Measurements from ENCODE around the gene CLTRN. TPM values are rescaled to one million over a fixed set of nuclear protein-coding genes. Genes with fewer than 3 reads are reported as not detected.

CLTRN gene
- total RNA-seq, 6 experiments from 2014 or later = 8.8 to 14.0 (median 10.2) TPM

DNA sequence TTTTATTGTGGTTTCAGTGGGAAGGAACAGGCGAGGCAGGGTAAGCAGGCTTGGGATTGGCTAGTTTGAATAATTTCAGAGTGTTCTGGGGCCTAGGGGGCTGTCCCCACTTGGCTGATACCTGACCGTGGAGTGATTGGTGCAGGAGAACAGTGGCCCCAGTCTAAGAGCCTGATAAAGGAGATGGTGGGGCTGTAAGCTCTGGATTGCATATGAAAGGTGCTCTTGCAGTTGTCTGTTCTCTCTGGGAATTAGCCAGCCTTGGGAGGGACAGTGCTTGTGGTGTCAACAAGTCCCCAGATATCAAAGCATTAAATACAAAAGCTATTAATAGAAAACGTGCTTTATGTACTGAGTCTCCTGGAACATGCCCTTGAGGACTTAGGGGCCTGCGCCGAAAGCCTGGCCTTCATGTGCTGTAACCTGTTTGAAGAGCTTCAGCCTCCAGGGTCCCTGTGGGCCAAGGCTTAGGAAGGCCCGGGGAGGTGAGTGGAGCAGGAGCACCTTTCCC, 30.4 kb upstream of the CLTRN start:
- Histone ChIP-seq H3K9me3 (no peaks in the 10 kb centered on the region), H3K4me1 (no peaks in the 10 kb centered on the region), H3K4me3 (no peak overlapping the region), H3K27ac (no peak overlapping the region), H3K36me3 (peaks cover 0 to 13% (median 1%) of the 10 kb centered on the region in 4 donors), H3K27me3 (no peaks in the 10 kb centered on the region)
- TF ChIP-seq POLR2A (IDR thresholded peaks at IDR 0.05) = no peak
- TF ChIP-seq, protein P1, sequence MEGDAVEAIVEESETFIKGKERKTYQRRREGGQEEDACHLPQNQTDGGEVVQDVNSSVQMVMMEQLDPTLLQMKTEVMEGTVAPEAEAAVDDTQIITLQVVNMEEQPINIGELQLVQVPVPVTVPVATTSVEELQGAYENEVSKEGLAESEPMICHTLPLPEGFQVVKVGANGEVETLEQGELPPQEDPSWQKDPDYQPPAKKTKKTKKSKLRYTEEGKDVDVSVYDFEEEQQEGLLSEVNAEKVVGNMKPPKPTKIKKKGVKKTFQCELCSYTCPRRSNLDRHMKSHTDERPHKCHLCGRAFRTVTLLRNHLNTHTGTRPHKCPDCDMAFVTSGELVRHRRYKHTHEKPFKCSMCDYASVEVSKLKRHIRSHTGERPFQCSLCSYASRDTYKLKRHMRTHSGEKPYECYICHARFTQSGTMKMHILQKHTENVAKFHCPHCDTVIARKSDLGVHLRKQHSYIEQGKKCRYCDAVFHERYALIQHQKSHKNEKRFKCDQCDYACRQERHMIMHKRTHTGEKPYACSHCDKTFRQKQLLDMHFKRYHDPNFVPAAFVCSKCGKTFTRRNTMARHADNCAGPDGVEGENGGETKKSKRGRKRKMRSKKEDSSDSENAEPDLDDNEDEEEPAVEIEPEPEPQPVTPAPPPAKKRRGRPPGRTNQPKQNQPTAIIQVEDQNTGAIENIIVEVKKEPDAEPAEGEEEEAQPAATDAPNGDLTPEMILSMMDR (IDR thresholded peaks at IDR 0.05) = no peak
- DNase-seq = no peak
- intact Hi-C loops (cut with DNase I) = no loop called here
- ATAC-seq = no peak
- 82% methylated on average over 4 of the region's 6 CpGs for WGBS (ENCODE audit: insufficient coverage, low coverage, low lambda C conversion rate, missing lambda C conversion rate)

DNA sequence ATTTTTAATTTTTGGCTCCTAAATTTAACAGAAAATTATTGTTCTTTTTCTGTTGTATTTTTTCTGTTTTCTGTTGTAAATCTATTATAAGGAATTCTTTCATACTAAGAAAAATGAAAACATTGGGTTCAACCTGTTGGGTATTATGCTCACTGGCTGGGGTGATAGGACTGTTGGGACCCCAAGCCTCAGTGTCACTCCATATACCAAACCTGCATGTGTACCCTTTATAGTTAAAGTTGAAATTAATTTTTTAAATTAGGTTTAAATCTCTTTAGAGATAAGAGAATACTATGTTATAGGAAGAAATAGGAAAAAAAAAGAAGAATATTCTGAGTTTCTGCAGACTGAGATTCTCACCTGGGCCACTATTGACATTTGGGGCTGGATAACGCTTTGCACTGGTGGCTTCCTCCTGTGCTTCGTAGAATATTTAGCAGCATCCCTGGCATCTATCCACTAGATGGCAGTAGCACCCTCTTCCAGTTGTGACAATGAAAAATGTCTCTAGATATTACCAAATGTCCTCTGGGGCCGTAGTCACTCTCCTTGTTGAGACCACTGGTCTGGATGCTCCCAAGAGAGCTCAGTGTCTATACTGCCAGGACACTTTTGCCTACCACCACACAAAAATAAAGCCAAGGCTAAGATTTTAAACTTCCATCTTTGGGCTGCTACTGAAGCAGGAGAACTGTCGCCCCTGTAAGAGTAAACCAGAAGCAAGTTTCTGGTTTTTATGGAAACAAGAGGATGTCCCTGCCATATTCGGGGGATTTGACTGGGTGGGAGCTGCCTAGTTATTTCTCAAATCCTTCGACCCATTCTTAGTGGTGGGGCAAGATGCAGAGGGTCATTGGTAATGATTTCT, 22.4 kb upstream of the CLTRN start:
- Histone ChIP-seq H3K4me1 (no peaks in the 10 kb centered on the region), H3K36me3 (peaks cover 0 to 13% (median 6%) of the 10 kb centered on the region in 4 donors), H3K27ac (no peak overlapping the region), H3K9me3 (no peaks in the 10 kb centered on the region), H3K27me3 (no peaks in the 10 kb centered on the region), H3K4me3 (no peak overlapping the region)
- TF ChIP-seq POLR2A (IDR thresholded peaks at IDR 0.05) = no peak
- TF ChIP-seq, protein P1 (IDR thresholded peaks at IDR 0.05) = peak; percentile 59 to 91 (median 90)
- ATAC-seq (peak; percentile 86 to 98 (median 94)), DNase-seq (peak in 1 of 3 donors; percentile 40)
- intact Hi-C loops (cut with DNase I) = no loop called here
- 28% methylated on average over 6 of the region's 6 CpGs for WGBS (ENCODE audit: insufficient coverage, low coverage, low lambda C conversion rate, missing lambda C conversion rate)

DNA sequence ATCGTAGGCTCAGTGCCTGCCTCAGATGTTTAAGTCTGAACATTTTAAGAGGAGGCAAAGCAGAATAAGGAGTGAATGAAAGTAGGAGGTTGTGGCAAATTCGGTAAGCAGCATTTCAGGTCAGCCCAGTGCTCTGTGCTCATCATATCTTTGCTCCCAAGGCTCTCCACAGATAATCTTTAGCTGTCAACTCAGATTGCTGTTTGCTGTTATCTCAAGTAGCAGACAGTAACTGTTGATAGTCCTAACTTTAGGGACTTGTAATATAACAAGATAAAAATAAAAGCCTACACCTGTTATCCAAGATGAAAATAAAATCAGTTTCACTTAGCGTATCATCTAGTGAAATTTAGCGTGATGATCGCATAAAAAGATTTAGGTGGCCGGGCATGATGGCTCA, 18.6 kb upstream of the CLTRN start:
- TF ChIP-seq, protein P1 (IDR thresholded peaks at IDR 0.05) = no peak
- no peak for TF ChIP-seq POLR2A (IDR thresholded peaks at IDR 0.05)
- intact Hi-C loops (cut with DNase I) = no loop called here
- WGBS (ENCODE audit: insufficient coverage, low coverage, low lambda C conversion rate, missing lambda C conversion rate) = 82% methylated on average over 6 of the region's 6 CpGs

DNA sequence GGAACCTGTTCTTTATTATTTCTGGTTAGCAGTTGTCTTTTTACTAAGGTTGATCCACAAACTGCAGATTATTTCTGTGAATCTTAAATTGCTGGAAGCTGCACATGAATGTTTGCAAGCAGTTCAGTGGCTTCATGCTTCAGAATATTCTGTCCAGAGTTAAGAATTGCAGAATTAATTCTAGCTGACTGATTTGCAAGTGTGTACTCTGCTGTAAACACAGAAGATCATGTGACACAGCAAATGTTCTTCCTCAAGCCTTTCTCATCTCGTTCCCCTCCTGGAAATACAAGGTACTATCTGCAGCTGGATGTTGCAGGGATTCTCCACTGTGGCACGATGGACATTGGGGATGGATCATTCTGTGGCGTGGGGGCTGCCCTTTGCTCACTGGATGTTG, 16.8 kb upstream of the CLTRN start:
- H3K4me3 ChIP-seq = no peak overlapping the region
- no peaks in the 10 kb centered on the region for H3K27me3 ChIP-seq
- intact Hi-C loops (cut with DNase I) = no loop called here
- 81% methylated on average over 3 of the region's 3 CpGs for WGBS (ENCODE audit: insufficient coverage, low coverage, low lambda C conversion rate, missing lambda C conversion rate)
- DNase-seq (no peak), ATAC-seq (no peak)
- TF ChIP-seq POLR2A (IDR thresholded peaks at IDR 0.05) = no peak
- TF ChIP-seq, protein P1 (IDR thresholded peaks at IDR 0.05) = no peak
- H3K4me1 ChIP-seq = peaks cover 0 to 9% (median 3%) of the 10 kb centered on the region in 4 donors
- no peak overlapping the region for H3K27ac ChIP-seq
- H3K36me3 ChIP-seq = no peaks in the 10 kb centered on the region
- H3K9me3 ChIP-seq = no peaks in the 10 kb centered on the region

More for the DNA sequence above, 18.6 kb upstream of the CLTRN start:
- Histone ChIP-seq H3K4me1 (no peaks in the 10 kb centered on the region), H3K27me3 (no peaks in the 10 kb centered on the region), H3K4me3 (no peak overlapping the region), H3K27ac (no peak overlapping the region), H3K9me3 (no peaks in the 10 kb centered on the region), H3K36me3 (no peaks in the 10 kb centered on the region)
- DNase-seq (no peak), ATAC-seq (no peak)
